Dendritic cell treated with granulocyte-macrophage colony-stimulating factor and Interleukin-4, amounts not matched to agents 40 ng/mL and 50 ng/mL, for 4 days (primary cell): ENCODE measurements around the gene NAALADL2.

ENCODE experiments used
- H3K27ac Mint-ChIP-seq: one replicate; pipeline ENCODE4 v1.8.0; 2022; ENCODE audit warnings: mild to moderate bottlenecking, mixed read lengths
- H3K27me3 Mint-ChIP-seq: one replicate; pipeline ENCODE4 v1.8.0; 2022; ENCODE audit warnings: mild to moderate bottlenecking, mixed read lengths
- H3K36me3 Mint-ChIP-seq: one replicate; pipeline ENCODE4 v1.8.0; 2022; ENCODE audit warnings: low read depth, mixed read lengths
- H3K4me1 Mint-ChIP-seq: one replicate; pipeline ENCODE4 v1.8.0; 2022; ENCODE audit warnings: low read depth, mixed read lengths
- H3K4me3 Mint-ChIP-seq: one replicate; pipeline ENCODE4 v1.8.0; 2022; ENCODE audit warnings: mild to moderate bottlenecking, moderate library complexity, mixed read lengths
- H3K9me3 Mint-ChIP-seq: one replicate; pipeline ENCODE4 v1.8.0; 2022; ENCODE audit warnings: mixed read lengths
- intact Hi-C: fragments of 100-400 bp; cut with micrococcal nuclease; formaldehyde crosslinking; loops from one replicate; pipeline ENCODE4 v1.15.0; 2022

NAALADL2 gene

DNA sequence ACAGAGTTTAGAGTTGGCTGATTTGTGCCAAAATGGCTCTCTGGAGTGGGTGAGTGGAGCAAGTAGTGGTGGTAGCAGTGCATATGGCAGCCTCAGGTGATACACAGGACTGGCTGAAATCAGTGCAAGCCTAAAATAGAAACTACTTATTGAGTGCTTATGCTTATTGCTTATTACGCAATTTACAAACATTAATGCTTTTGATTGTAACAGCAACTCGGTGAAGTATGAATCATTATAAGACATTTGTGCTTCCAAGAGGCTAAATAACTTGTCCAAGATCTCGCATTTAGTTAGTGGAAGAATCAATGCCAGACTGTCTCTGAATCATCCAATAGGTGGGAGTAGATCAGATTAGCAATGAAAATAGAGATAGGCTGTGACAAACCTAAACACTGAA is 353.8 kb downstream of the NAALADL2 start:
- Mint-ChIP-seq H3K4me3 (no peak overlapping the region), H3K9me3 (peaks cover 13% of the 10 kb centered on the region), H3K27me3 (no peaks in the 10 kb centered on the region), H3K4me1 (no peaks in the 10 kb centered on the region), H3K27ac (no peak overlapping the region), H3K36me3 (no peaks in the 10 kb centered on the region)
- intact Hi-C loops = loop anchor here (10.0 kb wide), 1 partner anchor 1868 kb away; no protein-coding TSS in a partner anchor

DNA sequence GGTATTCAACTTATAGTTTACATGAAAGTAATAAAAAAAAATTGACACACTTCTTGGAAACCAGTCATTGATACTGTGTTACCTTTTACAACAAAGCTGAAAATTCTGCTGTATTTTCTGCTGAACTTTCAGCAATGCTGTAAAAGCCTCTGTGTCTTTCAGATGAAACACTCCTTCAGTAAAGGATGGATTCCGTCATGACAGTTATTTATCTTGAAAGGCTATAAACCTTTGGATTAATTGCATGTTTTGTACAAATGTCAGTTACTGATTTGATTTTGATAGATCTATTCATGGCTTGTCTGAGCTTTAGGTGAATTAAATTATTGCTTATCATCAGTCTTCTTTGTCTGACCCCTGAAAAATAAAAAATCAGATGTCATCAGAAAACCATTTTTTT is 355.1 kb downstream of the NAALADL2 start:
- Mint-ChIP-seq H3K4me3 (no peak overlapping the region), H3K27me3 (no peaks in the 10 kb centered on the region), H3K4me1 (no peaks in the 10 kb centered on the region), H3K36me3 (no peaks in the 10 kb centered on the region), H3K27ac (no peak overlapping the region), H3K9me3 (peaks cover 8% of the 10 kb centered on the region)
- intact Hi-C loops = loop anchor here (10.0 kb wide), 1 partner anchor 1869 kb away; no protein-coding TSS in a partner anchor

DNA sequence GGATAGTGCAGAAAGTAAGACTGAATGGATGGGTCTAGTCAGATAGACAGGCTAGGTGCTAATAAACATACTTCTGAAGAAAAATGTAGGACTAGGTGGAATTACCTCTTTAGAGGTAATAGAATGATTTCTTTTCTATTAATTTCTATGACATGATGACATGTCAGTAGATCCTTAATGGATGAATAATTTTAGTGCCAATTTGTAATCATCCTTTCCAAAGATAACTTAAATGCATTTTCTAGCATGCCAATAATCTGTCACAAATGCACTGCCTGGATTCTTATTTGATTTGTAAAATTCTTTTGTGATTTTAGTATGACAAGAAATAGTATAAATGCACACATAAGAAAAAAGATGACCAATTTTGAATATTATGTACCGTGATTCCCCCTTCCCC is 356.7 kb downstream of the NAALADL2 start:
- no peaks in the 10 kb centered on the region for H3K27me3 Mint-ChIP-seq
- intact Hi-C loops = loop anchor here (10.0 kb wide), 1 partner anchor 1871 kb away; no protein-coding TSS in a partner anchor
- no peak overlapping the region for H3K4me3 Mint-ChIP-seq
- H3K4me1 Mint-ChIP-seq = no peaks in the 10 kb centered on the region
- H3K9me3 Mint-ChIP-seq = peaks cover 8% of the 10 kb centered on the region
- H3K36me3 Mint-ChIP-seq = no peaks in the 10 kb centered on the region
- H3K27ac Mint-ChIP-seq = no peak overlapping the region

DNA sequence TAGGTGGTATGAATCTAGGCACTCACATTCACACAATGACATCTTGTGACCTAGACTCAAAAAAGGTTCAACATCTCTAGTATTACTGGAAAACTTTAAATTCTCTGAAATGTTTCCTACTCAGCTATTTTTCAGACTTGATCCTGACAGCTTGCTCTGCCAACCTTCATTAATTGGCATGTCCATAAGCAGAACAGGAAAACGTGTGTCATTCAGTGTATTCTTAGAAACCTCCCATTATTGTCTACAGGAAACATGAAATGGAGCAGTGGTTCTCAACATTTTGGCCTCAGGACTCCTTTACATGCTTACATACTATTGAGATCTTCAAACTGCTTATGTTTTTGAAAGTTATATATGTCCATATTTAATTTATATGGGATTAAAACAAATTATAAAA is 363.2 kb downstream of the NAALADL2 start:
- H3K9me3 Mint-ChIP-seq = peaks cover 16% of the 10 kb centered on the region
- no peaks in the 10 kb centered on the region for H3K27me3 Mint-ChIP-seq
- no peaks in the 10 kb centered on the region for H3K36me3 Mint-ChIP-seq
- intact Hi-C loops = no loop called here
- no peaks in the 10 kb centered on the region for H3K4me1 Mint-ChIP-seq
- H3K4me3 Mint-ChIP-seq = no peak overlapping the region
- H3K27ac Mint-ChIP-seq = no peak overlapping the region

DNA sequence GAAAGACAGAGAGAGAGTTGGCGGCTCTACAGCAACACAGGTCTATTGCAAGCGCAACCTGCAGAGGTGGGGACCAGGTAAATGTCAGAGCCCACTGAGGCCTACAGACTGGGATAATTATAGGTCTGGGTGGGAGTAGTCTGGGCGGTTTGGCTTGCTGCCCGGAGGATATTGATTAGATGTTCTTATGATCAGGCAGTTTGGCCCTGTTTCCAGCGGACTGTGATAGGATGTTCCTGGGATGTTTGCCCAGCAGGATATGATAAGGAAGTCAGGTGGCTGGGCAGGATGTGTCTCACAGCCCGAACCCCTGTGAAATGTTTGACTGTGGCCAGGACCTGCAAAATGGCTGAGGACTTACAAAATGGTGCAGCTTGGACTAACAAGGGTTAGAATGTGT is 364.9 kb downstream of the NAALADL2 start:
- Mint-ChIP-seq H3K9me3 (peaks cover 16% of the 10 kb centered on the region), H3K36me3 (no peaks in the 10 kb centered on the region), H3K4me1 (no peaks in the 10 kb centered on the region), H3K27ac (no peak overlapping the region), H3K4me3 (no peak overlapping the region), H3K27me3 (no peaks in the 10 kb centered on the region)
- intact Hi-C loops = no loop called here

DNA sequence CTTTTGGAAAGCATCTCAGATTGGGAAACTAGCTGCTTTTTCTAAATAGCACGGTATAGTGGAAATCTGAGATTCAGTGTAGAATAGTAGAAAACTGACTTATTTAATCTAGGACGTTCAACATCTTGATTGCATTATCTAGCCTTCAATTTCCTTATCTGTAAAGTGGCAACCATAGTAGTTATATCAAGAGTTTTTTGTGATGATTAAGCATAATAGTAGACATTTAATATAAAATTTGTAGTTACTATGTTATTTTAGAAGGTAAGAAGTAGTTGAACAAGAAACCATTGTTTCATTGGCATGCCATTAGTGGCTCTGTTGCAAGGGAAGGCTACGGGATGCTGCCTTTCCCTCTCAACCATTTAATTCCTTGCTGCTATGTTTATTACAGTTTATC is 367.3 kb downstream of the NAALADL2 start:
- Mint-ChIP-seq H3K4me1 (no peaks in the 10 kb centered on the region), H3K27ac (no peak overlapping the region), H3K4me3 (no peak overlapping the region), H3K27me3 (no peaks in the 10 kb centered on the region), H3K36me3 (no peaks in the 10 kb centered on the region), H3K9me3 (peaks cover 16% of the 10 kb centered on the region)
- intact Hi-C loops = no loop called here

DNA sequence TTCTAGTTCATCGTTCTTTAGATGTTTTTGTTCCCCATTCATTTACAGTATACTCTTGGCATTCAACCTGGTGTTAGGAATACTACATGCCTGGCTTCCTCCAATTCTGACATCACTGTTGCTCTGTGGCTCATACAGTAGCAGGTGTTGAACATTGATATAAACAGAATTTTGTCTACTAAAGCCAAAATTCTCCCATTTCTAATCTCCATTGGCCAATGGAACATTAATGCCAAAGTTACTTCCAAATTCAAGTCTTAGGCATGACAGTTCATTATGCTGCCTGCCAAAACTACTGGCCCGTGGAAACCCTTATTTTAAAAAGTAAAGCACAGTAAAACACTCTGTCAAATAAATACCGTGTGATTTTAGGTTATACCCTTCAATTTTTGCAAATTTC is 368.0 kb downstream of the NAALADL2 start:
- H3K9me3 Mint-ChIP-seq = peaks cover 22% of the 10 kb centered on the region
- no peak overlapping the region for H3K4me3 Mint-ChIP-seq
- no peaks in the 10 kb centered on the region for H3K27me3 Mint-ChIP-seq
- no peak overlapping the region for H3K27ac Mint-ChIP-seq
- H3K36me3 Mint-ChIP-seq = no peaks in the 10 kb centered on the region
- H3K4me1 Mint-ChIP-seq = no peaks in the 10 kb centered on the region
- intact Hi-C loops = no loop called here

DNA sequence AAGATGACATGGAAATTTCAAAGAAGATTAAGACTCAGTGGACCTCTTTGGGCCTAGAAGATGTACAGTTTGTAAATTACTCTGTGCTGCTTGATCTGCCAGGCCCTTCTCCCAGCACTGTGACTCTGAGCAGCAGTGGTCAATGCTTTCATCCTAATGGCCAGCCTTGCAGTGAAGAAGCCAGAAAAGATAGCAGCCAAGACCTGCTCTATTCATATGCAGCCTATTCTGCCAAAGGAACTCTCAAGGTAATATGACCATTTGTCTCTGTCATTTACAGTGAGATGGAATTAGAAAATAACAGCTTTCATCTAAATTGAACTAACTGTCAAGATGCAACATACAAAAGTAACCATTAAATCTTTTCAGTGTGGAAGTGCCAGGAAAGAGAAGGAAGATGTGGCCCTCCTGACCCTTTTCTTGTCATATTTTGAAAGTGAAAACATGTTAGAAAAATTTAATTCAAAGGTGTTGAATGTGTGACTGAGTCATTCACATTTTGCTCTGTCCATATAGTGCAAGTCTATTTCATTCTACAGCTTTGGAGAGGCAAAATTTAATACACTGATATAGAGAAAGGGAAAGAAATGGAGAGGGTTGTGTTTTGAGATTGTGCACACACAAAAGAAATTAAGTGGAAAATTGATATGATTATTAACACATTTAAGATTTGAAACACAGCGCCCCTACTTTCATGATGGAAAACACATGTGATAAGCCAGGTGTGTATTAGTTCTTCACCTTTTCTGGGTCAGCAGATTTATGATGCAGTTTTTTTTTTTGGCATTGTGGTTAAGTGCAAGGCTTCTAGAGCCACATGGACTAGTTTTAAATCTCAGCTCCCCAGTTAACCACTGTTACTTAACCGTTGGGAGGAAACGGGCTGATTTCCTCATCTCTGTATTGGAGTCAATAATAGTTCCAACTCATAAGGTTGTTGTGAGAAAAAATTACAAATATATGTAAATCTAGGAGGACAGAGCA is 375.1 kb downstream of the NAALADL2 start:
- no peaks in the 10 kb centered on the region for H3K4me1 Mint-ChIP-seq
- no peak overlapping the region for H3K27ac Mint-ChIP-seq
- H3K4me3 Mint-ChIP-seq = no peak overlapping the region
- peaks cover 10% of the 10 kb centered on the region for H3K9me3 Mint-ChIP-seq
- no peaks in the 10 kb centered on the region for H3K36me3 Mint-ChIP-seq
- intact Hi-C loops = no loop called here
- no peaks in the 10 kb centered on the region for H3K27me3 Mint-ChIP-seq

DNA sequence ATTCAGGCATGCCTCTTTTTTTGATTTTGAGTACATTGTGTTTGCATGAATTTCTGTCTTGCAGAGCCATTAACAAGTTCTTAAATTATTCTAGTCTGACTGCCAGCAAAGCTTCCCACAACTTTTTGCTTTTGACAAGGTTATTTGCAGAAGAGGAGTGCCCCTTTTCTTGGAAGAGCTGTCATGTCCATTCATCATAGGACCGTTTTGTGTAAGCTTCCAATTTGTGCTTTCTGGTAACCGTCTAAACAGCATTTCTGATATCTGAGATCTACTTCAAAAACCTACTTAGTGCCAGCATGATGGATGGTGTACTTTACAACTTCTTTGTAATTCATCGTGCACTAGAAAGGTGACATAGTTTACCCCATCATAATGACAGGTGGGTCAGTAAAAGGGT is 379.7 kb downstream of the NAALADL2 start:
- Mint-ChIP-seq H3K27me3 (no peaks in the 10 kb centered on the region), H3K4me3 (no peak overlapping the region), H3K36me3 (no peaks in the 10 kb centered on the region), H3K9me3 (peaks cover under 1% of the 10 kb centered on the region), H3K4me1 (no peaks in the 10 kb centered on the region), H3K27ac (no peak overlapping the region)
- intact Hi-C loops = no loop called here

DNA sequence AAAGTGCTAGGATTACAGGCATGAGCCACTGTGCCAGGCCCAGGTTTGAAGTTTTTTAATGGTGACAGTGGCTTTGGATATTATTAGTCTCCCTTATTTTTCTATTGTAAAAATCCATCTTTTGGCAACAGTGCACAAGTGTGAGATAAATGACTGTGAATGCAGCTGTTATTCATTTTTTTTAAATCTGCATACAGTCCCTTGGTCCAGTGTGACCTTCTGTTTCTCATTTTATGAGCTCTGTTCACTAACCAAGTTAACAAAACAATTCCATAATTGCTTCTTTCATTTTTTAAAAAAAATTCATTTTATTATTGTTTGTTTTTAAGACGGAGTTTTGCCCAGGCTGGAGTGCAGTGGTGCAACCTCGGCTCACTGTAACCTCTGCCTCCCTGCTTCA is 381.8 kb downstream of the NAALADL2 start:
- Mint-ChIP-seq H3K27ac (no peak overlapping the region), H3K9me3 (peaks cover 13% of the 10 kb centered on the region), H3K4me3 (no peak overlapping the region), H3K27me3 (no peaks in the 10 kb centered on the region), H3K4me1 (no peaks in the 10 kb centered on the region), H3K36me3 (no peaks in the 10 kb centered on the region)
- intact Hi-C loops = no loop called here

DNA sequence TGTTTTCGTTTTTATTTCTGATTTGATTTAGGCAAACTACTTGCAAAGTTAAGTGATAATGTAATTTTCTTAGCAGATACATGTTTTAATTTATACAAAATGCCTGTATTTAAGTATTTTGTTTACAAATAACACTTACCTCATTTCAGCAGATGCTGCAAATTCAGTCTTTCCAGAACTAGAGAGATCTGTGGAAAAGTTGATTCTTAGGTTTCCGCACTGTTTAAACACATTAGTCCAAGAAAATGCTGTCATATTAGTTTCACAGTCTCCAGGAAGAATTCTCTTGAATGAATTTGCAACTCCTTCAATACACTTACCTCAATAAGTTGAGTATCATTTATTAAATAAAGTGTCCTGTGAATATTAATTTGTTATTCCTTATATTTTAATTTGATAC is 383.1 kb downstream of the NAALADL2 start:
- no peak overlapping the region for H3K4me3 Mint-ChIP-seq
- peaks cover 13% of the 10 kb centered on the region for H3K9me3 Mint-ChIP-seq
- intact Hi-C loops = no loop called here
- no peaks in the 10 kb centered on the region for H3K27me3 Mint-ChIP-seq
- H3K36me3 Mint-ChIP-seq = no peaks in the 10 kb centered on the region
- H3K27ac Mint-ChIP-seq = no peak overlapping the region
- no peaks in the 10 kb centered on the region for H3K4me1 Mint-ChIP-seq

DNA sequence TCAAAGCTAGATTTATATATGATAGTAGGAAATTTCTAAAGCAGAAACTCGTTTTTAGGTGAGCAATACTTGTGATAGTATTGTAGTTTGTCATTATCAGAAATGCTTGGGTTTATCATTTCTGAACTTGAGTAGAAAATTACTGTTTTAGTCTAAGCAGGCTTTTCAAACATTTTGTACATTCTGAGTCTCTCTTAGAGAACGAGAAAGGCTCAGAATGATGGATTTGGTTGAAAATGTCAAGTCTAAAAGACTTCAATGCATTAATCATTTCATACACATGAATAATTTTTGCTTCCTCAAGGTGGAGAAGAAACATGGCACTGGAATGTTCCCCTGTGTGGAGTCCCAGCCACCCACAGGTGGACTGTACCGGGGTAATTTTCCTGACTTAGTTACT is 387.1 kb downstream of the NAALADL2 start:
- Mint-ChIP-seq H3K27ac (no peak overlapping the region), H3K27me3 (no peaks in the 10 kb centered on the region), H3K4me3 (no peak overlapping the region), H3K9me3 (peaks cover 13% of the 10 kb centered on the region), H3K36me3 (no peaks in the 10 kb centered on the region), H3K4me1 (no peaks in the 10 kb centered on the region)
- intact Hi-C loops = no loop called here

DNA sequence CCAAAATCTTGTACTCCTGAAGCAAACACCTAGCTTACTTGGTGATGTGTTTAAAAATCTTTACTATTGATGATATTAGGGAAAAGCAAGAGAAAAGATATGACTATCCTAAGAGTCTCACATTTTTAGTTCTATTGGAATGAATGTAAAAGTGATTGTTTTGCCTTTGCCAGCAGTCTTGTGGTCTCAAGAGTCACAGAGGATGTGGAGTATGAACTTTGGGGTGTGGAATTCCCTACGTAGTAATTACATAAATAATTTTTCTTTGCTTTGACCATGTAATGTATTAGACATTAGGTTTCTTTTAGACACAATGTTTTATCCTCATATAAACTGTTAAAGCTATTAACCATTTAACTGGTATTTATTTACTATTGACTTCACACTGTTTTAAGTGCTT is 387.6 kb downstream of the NAALADL2 start:
- Mint-ChIP-seq H3K9me3 (peaks cover 13% of the 10 kb centered on the region), H3K4me3 (no peak overlapping the region), H3K27ac (no peak overlapping the region), H3K36me3 (no peaks in the 10 kb centered on the region), H3K4me1 (no peaks in the 10 kb centered on the region), H3K27me3 (no peaks in the 10 kb centered on the region)
- intact Hi-C loops = no loop called here

DNA sequence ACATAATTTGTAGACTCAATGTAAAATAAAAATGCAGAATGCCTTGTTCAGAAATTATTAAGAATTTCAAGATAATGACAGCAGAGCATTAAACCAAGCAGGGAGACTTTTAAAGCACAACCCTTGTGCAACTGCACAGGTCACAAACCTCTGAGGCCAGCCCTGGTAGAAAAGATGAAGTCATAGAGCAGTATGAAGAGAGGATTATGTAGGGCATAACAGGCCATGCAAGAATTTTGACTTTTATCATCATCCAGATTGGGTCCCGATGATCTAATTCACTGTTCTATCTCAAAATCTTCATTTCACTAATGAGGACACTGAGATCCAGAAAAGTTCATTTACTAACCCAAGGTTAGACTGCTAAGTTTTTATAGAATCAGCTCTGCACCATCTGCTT is 388.5 kb downstream of the NAALADL2 start:
- intact Hi-C loops = no loop called here
- H3K27me3 Mint-ChIP-seq = no peaks in the 10 kb centered on the region
- no peak overlapping the region for H3K27ac Mint-ChIP-seq
- no peak overlapping the region for H3K4me3 Mint-ChIP-seq
- no peaks in the 10 kb centered on the region for H3K36me3 Mint-ChIP-seq
- H3K9me3 Mint-ChIP-seq = peaks cover 18% of the 10 kb centered on the region
- H3K4me1 Mint-ChIP-seq = no peaks in the 10 kb centered on the region

DNA sequence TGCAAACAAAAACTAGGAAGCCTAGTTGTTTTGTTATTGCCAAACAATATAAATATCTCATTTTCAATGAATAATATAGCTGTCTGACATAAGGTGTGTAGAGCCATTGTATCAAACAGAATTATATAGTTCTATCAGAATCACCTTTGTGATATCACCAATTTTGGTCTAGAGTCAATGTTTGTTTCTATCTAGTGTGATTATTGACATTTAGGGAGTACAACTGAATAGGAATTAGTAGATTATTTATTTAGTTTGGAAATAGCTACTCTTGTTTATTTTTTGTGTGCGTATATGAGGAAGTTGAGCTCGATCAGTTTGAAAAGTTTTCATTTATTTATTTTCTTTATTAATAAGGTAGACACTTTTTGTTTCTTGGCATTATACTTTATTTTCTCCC is 389.7 kb downstream of the NAALADL2 start:
- no peak overlapping the region for H3K27ac Mint-ChIP-seq
- no peaks in the 10 kb centered on the region for H3K27me3 Mint-ChIP-seq
- no peaks in the 10 kb centered on the region for H3K36me3 Mint-ChIP-seq
- H3K9me3 Mint-ChIP-seq = peaks cover 19% of the 10 kb centered on the region
- H3K4me3 Mint-ChIP-seq = no peak overlapping the region
- intact Hi-C loops = no loop called here
- no peaks in the 10 kb centered on the region for H3K4me1 Mint-ChIP-seq
